Activated gamma-delta T cell (primary cell): ENCODE data around the gene RAB25.
"Not testable (repeated sequence)": the region's sequence is repeated elsewhere in the genome, so short reads cannot be mapped to it uniquely, and the experiment has no call there.

Experiments
- DNase-seq: peaks from one replicate; lab custom pipeline; 2025; lab: John Stamatoyannopoulos, UW

RAB25 gene

GRCh38 chr1:156054500-156055280, 6.3 kb upstream of the RAB25 start, which contains the start of gene LAMTOR2:
Gene LAMTOR2 (plus strand): TSS chr1:156054782. CDS start chr1:156054890, 108 bp downstream.
- DNase-seq = peak; percentile 72

- DNase-seq = no peak
Observed at GRCh38 chr1:156055281-156056048, 5.5 kb upstream of the RAB25 start.

- no peak for DNase-seq
Observed at GRCh38 chr1:156056326-156056849, 4.6 kb upstream of the RAB25 start.

- DNase-seq = no peak
Observed at GRCh38 chr1:156062189-156062588, 1.2 kb downstream of the RAB25 start.

GRCh38 chr1:156063997-156064285, 3.0 kb downstream of the RAB25 start:
- DNase-seq = no peak

- no peak for DNase-seq
Observed at GRCh38 chr1:156064615-156065014, 3.7 kb downstream of the RAB25 start.

- DNase-seq = no peak
Observed at GRCh38 chr1:156065212-156065611, 4.3 kb downstream of the RAB25 start.

- DNase-seq = no peak
Observed at GRCh38 chr1:156065871-156066270, 4.9 kb downstream of the RAB25 start.

- DNase-seq = no peak
Observed at GRCh38 chr1:156067262-156067661, 6.3 kb downstream of the RAB25 start.

- no peak for DNase-seq
Observed at GRCh38 chr1:156069490-156070455, 8.8 kb downstream of the RAB25 start.

GRCh38 chr1:156070548-156070947, 9.6 kb downstream of the RAB25 start:
- no peak for DNase-seq

- DNase-seq = not testable (repeated sequence)
Observed at GRCh38 chr1:156071332-156071816, 10.4 kb downstream of the RAB25 start.

- DNase-seq = no peak
Observed at GRCh38 chr1:156072251-156072650, 11.3 kb downstream of the RAB25 start.

GRCh38 chr1:156073110-156073687, 12.2 kb downstream of the RAB25 start:
- no peak for DNase-seq

GRCh38 chr1:156073740-156074139, 12.8 kb downstream of the RAB25 start:
- DNase-seq = no peak

GRCh38 chr1:156074661-156075060, 13.7 kb downstream of the RAB25 start:
- no peak for DNase-seq

- no peak for DNase-seq
Observed at GRCh38 chr1:156075162-156075561, 14.2 kb downstream of the RAB25 start.

- no peak for DNase-seq
Observed at GRCh38 chr1:156075775-156076204, 14.8 kb downstream of the RAB25 start.

GRCh38 chr1:156076609-156077429, 15.9 kb downstream of the RAB25 start:
- no peak for DNase-seq

GRCh38 chr1:156077430-156077760, 16.4 kb downstream of the RAB25 start:
- no peak for DNase-seq

- DNase-seq = no peak
Observed at GRCh38 chr1:156078728-156079127, 17.8 kb downstream of the RAB25 start.
